Central memory CD4-positive, alpha-beta T cell (primary cell): ENCODE measurements around the gene AUP1.

Experiments
- DNase-seq: peaks from one replicate; pipeline ENCODE4 v3.0.0; 2022

The AUP1 gene

DNA sequence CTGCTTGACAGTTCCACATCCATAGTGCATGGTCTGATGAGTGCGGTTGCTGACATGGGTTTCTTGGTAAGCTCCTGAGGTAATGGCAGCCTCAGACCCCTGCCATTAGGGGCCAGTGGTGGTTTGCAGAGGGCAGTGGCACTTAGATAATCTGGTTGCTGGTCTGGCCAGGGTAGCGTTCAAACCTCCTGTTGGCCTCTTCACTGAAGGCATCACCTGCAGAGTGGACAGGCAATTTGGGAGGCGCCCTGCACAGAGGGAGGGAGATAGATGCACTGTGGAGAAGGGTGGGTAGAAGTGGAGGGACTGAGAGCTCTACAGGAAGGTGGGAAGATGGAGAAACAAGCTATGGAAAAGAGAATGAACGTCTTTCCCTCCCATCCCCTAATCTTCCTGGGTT lies 4.0 kb upstream of the AUP1 start:
- DNase-seq: no peak

DNA sequence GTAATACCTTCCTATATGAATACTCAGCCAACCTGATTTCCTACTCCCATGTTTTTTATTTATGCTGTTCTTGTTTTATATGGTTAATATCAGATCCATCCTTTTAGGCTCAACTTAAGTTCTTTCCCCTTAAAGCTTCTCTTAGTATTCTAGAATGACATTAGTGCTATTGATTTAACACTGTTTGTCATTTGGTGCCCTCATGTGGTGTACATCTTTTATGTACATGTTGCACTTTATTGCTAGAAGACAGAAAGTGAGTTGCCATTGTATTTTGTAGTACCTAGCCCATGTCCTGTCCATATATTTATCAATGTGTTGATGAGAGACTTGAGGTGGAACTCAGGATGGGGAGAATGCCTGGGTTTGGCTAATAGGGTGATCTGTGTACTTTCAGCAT lies 2.7 kb upstream of the AUP1 start:
- DNase-seq: peak; percentile 30

DNA sequence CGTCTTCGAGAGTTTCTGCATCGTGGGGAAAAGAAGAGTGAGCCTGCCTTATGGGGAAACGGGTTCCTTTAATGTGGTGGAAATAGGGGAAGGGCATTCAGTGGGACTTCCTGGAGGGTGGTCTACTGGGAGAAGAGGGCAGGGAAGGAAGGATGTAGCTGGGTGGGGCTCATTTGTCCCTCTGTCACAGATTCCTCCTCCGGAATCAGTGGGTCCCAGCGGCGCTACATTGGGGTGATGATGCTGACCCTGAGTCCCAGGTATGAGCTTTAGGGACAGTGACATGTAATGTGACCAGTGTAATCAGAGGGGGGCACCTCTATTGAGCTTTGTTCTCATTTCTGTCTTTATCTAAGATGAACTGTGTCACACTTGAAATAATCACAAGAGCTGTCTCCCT lies 2.2 kb upstream of the AUP1 start:
- no peak for DNase-seq

DNA sequence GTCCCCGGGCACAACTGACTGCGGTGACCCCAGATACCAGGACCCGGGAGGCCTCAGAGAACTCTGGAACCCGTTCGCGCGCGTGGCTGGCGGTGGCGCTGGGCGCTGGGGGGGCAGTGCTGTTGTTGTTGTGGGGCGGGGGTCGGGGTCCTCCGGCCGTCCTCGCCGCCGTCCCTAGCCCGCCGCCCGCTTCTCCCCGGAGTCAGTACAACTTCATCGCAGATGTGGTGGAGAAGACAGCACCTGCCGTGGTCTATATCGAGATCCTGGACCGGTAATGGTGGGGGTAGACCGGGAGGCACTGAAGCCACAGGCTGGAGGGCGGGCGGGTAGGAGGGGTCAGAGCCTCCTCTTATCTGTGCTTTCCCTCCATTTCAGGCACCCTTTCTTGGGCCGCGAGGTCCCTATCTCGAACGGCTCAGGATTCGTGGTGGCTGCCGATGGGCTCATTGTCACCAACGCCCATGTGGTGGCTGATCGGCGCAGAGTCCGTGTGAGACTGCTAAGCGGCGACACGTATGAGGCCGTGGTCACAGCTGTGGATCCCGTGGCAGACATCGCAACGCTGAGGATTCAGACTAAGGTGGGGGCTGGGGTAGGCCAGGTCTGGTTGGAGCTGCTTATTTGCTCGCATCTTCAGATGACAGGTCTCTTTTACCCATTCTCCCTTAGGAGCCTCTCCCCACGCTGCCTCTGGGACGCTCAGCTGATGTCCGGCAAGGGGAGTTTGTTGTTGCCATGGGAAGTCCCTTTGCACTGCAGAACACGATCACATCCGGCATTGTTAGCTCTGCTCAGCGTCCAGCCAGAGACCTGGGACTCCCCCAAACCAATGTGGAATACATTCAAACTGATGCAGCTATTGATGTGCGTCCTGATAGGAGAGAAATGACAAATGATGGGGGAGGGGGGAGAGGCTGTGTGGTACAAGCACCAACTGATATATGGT lies 1.0 kb upstream of the AUP1 start:
- peak; percentile 45 for DNase-seq

DNA sequence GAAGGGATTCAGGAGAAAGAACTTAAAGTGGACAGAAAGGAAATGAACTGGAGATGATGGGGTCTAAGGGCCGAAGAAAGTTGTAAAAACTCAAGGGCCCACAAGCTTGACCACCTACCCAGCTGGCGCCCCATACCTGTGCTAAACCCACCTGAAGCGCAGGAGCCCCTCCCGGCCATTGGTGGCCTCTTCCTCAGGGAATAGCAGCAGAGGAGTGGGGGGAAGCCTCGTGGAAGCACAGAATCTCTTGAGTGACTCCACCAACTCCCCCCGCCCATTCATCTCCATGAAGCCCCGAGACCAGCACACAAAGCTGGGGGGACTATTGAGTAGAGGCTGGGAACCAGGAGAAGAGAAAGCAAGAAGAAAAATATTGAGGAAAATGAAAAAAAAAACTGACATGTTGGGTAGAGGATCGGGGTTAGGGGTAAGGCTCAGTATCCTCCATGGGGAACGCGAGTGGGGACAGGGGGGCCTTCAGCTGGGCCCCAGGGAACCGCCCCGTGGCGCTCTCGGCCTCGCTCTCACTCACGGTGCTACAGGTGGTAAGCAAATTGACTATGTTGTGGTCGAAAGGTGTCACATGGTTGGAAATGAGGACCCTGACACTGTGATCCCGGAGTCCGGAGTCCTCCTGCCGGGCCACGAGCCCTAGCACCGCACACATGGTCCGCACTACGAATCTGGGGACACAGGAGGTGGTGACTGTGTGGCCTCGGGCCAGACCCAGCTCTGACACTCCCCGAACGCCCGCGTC lies 728 bp downstream of the AUP1 start:
- DNase-seq: peak; percentile 24

DNA sequence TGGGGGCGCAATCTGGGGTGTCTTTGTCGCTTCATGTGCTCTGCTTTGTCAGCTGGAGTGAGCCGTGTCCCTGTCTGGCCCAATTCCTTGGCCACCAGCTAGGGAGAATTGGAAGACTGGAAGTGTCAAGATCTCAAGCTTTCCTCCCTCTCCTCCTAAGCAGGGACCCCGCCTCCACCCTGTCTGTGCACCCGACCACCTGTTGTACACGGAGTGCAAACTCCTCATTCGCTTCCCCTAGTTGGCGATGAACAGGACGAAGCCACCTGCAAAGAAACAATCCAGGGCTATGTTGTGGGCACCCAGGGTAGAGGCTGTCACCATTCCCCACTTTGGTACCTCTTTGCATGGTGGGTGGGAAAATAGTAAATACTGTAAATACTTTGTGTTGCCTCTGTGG lies 1.8 kb downstream of the AUP1 start:
- no peak for DNase-seq

DNA sequence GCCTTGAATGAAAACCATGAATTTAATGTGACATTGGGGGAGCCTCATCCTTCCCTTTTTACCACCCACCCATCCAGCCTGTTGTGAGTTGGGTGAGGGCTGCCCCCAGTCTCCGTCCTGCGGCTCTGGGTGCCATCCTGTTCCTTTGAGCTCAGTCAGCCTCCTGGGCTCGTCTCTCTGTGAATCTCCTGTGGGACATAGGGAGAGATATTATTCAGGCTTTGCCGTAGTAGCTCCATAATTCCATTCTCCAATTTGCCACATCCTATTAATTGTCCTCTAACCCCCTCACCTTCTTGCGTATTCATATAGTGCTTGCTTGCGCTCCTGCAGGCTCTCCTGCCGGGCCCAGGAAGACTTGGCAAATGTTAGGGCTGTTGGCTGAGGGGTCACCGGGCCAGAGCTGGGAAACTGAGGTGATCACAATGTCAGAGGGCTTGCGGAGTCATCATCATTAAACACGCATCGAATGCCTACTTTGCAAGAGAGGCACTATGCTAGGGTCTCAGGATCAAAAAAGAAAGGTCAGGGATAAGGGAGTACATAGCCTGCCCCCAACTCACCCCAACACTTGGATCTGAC lies 2.8 kb downstream of the AUP1 start:
- DNase-seq: no peak

DNA sequence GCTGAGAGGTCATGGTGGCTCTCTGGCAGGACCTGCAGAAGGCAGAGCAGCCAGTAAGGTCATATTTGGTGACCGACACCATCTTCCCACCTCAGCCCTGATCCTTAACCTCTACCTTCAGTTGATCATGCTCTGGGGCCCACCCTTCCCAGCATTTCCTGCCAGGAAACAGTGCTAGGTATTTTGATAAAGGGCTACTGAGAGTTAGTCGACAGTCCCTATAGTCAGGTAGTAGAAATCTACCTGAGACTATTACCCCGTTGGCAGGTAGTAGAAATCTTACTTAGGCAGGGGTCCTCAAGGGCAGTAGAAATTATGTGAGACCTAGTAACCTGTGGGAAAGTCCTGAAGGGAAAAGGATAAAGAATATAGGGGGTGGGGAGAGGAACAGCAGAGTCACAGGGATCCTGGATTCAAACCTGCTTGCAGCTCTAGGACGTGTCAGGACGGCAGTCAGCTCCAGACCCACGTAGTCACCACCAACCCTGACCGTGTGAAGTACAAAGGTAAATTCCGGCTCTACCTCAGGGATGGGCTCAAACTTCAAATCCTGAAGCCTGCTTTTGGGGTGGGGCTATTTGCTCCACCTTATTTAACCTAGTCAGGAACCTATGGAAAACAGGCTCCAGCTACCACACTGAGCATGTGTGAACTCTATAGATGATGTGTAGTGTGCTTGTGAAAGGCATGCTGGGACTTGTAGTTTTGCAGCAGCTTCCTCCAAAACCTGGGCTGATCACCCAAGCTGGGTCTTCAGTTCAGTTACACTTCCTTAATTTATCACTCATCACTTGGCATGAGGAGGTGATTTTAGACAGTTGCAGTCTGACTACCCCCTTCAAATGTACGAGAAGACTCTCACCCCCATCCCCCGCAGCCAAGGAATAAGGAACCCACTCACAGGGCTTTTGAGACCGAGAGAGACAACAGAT lies 3.5 kb downstream of the AUP1 start, which contains the start of gene DQX1:
Gene DQX1 (minus strand): TSS at position 515 of the 932 bp plus-strand sequence. CDS start 502 bp downstream, at position 13.
- DNase-seq: no peak

DNA sequence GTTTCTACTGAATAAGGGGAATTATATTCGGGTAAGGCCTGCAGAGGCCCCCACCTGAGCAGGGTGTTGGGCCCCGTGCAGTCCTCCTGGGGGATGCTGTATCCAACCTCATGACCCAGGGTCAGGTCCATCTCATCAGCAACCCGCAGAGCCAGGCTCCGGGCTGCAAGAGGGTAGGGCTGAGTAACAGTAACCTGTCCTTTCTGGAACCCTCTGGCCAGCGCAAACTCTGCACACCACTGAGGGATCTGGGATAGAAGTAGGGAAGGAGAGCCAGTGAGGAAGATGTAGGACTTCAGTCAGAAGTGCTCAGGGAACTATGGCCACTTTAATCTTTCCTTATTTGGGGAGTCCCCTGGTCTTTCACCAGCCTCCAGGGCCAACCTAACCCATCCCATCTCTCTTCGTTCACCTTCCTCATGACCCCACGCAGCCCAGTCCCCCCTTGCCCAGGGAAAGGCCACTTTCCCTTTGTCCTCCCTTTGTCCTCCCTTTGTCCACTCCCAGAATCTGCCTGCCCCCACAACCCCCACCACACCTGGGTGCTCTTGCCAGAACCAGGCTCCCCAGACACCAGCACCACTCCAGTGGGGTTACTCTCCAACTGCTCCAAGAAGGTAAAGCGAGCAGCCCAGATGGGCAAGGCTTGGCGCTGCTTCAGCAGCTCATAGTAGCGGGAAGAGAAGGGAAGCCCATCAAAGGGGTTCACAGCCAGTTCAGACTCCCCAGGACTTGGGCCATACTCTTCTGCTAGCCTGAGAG lies 4.4 kb downstream of the AUP1 start:
- DNase-seq: no peak

DNA sequence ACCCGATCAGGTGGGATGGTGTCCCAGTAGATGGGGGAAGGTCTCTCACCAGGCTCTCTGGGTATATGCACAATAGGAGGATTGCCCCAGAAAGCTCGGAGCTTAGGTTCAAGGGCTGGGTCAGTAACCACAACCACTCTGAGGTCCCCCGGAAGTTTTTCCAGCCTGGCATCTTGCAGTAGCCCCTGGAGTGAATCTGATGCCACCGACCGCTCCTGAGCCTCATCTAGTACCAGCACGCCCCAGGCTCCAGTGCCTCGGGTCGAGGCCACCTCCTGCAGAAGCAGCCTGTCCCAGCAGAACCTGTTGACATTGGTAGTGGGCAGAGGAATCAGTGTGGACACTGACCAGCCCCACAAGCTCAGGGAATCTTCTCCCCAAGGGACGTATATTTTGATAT lies 5.5 kb downstream of the AUP1 start:
- DNase-seq: no peak

DNA sequence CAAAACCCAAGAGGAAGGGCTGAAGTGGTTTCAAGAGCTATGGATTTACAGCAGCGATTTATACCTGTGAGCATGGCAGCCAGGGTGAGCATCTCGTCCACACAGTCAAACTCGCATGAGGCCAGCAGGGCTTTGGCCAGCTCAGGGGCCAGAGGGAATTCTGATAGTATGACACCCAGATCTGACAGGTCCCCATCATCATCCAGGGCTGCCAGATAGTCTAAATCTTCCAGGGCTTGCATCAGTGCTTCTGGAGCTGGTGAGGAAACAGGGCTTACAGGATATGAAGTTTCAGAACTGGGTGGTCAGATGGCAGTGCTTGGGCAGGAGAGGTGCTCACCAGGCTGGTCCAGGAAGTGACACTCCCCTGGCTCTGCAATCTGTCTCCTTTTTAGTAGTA lies 7.0 kb downstream of the AUP1 start:
- DNase-seq: no peak

DNA sequence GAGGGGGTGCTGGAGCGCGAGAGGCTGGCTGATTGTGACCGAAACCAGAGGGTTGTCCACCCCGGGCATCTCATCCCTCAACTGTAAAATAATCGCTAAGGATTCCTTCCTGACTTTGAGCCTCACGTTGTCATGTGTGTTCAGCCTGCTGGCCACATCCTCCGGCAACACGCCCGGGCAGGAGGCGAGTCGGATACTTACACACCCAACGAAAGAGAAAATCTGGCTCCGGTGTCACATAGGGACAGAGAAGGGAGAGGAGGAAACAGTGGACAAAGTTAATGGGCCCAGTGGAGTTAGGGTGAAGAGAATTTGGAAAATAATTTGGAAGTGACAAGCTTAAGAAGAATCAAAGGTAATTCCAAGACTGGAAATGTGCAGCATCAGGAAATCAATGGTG lies 12.9 kb downstream of the AUP1 start:
- no peak for DNase-seq

DNA sequence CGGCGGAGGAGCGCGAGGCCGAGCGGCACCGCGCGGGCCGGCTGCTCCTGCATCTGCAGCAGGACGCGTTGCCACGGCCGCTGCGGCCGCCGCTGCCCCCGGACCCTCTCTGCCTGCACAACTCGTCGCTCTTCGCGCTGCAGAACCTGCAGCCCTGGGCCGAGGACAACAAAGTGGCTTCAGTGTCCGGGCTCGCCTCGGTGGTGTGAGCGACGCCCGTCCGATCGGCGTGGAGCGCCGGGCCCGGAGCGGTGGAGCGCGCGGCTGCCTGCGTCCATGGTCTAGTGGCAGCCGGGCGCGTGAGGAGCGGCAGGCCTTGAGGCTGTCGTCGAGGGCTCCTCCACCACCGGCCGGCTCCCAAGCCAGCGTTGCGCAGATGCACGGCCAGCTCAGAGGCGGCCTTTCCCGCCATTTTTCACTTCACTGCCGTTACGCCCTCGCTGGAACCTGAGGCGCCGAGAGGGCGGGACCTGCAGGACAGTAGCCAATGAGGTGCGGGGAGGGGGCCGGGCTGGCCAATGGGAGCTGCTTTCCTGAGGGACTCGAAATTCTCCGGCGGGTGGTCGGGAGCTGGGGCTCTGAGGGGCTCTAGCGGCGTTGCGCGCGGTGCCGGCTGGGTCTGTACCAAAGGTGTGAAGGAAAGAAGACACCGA lies 13.4 kb downstream of the AUP1 start:
- DNase-seq: peak; percentile 66

DNA sequence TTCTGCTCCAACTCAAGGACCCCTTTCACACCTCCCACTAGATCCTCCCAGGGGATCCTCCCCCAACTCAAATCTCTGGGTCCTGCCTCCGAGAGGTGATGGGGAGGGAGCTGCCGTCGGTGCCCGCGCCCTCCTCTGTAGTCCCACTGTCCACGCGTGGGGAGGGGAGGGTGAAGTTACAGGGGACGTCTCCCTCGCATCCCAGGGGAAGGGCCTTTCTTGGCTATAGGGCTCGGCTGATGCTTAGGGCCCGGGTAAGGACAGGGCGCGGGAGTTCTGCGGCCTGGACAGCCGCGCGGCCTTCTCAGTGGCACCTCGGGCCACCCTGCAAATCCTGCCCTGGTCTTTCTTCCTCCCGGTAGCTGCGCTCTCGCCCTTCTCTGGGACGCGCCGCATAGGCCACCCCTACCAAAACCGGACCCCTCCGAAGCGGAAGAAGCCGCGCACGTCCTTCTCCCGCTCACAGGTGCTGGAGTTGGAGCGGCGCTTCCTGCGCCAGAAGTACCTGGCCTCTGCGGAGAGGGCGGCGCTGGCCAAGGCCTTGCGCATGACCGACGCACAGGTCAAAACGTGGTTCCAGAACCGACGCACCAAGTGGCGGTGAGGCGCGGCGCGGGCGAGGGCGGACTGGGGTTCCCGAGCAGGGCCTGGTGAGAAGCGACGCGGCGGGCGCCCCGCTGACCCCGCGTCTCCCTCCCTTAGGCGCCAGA lies 14.1 kb downstream of the AUP1 start:
- DNase-seq: no peak

DNA sequence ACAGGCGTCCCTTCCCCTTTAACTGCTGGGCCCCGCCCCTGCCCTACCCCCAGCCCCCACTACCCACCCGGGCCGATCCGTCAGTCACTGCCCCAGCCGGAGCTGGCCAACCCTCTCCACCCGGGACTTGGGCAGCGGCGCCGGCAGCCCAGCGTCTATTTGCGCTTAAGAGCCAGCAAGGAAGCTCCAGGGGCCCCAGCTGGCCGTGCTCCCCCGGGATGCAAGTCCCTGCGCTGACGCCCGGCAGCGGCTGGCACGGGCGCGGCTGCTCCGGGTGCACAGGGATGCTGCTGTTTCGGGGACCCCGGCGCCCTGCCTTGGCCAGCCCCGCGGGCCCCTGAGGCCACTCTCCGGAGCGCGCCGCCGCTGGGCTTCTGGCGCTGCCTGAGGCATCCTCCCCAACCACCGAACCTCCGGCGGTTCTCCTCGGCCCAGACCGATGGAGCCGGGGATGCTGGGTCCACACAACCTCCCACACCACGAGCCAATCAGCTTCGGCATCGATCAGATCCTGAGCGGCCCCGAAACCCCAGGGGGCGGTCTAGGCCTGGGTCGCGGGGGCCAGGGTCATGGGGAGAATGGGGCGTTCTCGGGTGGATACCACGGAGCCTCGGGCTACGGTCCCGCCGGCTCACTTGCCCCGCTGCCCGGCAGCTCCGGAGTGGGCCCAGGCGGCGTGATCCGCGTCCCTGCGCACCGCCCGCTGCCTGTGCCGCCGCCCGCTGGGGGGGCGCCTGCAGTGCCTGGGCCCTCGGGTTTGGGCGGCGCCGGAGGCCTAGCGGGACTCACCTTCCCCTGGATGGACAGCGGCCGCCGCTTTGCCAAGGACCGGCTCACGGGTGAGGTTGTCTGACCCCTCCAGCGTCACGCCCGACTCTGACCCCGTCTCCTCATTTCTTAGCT lies 14.9 kb downstream of the AUP1 start, which contains the start of gene TLX2:
Gene TLX2 (plus strand): TSS at position 83 of the 903 bp plus-strand sequence. CDS start 357 bp downstream, at position 440.
- no peak for DNase-seq

DNA sequence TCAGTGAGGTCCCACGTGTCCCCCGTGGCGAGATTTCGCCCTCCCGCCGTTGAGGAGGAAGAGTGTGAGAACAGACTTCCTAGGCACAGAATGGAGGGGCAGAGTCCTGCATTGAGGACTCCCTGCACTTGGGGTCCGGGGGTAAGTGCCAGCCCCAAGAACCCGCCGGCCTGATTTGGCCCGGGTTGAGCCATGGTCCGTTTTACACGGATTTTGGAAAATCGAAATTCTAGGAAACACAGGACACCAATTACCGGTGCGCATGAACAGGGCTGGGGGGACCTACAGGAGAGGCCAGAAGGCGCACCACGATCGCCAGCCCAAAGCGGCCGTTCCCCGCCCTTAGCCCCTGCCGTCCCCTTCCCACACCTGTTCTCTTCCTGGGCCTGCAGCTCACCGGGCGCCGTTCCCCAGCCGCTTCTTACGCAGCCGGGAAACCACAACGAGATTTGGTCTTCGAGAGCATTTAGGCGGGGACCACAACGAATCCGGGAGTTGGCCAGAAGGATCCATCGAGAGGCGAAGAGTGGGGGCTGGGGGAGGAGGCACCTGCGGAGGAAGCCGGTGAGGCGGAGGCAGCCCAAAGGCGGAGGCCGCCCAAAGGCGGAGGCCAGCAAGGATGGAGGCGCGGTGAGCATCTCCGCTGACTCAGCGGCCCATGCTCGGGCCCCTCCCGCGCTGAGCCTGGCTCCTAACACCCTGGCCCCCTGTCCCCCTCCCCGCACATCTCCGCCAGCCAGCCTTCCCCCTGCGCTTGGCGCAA lies 15.7 kb downstream of the AUP1 start:
- DNase-seq: no peak

DNA sequence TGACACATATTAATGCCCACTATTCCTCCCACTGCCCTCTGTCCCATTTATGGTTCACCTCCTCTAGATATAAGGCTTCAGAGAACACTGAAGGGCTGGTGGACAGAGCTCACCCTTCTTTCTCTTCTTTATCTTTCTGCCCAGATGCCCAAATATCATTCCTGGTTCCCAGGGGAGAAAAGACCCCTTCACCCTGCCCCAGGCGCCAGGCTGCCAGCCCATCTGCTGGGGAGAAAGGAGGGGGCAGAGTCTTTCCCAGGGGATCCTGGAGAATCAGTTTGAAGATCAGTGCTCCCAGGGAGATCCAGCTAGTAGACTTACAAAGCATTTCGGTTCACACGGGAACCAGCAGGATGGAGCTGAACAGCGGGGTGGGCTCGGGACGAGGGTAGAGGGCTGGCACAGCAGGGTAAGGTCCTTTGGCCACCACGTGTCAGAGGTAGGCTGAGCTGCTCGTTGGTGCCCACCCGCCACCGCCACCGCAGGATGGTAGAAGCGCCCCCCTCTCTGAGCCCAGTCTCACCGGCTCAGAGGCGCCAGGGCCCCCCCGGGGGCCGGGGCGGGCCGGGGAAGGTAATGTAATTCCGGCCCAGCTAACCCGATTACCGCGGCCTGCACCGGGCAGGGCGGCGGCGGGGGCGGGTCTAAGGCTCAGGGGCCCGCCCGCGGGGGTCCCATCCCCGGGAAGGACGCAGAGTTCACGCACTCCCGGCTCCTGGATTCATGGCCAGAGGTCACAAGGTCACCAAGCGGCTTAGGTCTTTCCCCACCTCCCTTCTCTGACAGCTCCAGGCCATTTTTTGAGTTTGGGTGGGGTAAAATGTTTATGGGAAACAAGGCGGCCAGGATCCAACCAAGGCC lies 16.5 kb downstream of the AUP1 start:
- DNase-seq: no peak
